CD4-positive, alpha-beta T cell treated with Interleukin-12 subunit alpha and Interleukin-12 subunit beta, for 1 hour (primary cell): ENCODE measurements around the gene RALGPS1.

ENCODE experiments used
- DNase-seq: peaks from one replicate; pipeline ENCODE4 v3.0.0-alpha.2; 2020

Gene RALGPS1

GRCh38 chr9:126956917-126957686 is 42.5 kb downstream of the RALGPS1 start:
- no peak for DNase-seq

- DNase-seq, result no peak
Measured at GRCh38 chr9:126957687-126958053, 43.1 kb downstream of the RALGPS1 start.

- DNase-seq, result no peak
Measured at GRCh38 chr9:126959336-126959735, 44.8 kb downstream of the RALGPS1 start.

- DNase-seq, result no peak
Measured at GRCh38 chr9:126959917-126960316, 45.3 kb downstream of the RALGPS1 start.

- no peak for DNase-seq
Measured at GRCh38 chr9:126962336-126962735, 47.8 kb downstream of the RALGPS1 start.

GRCh38 chr9:126965077-126965476 is 50.5 kb downstream of the RALGPS1 start:
- DNase-seq, result no peak

- peak; percentile 60 for DNase-seq
Measured at GRCh38 chr9:126965541-126966428, 51.2 kb downstream of the RALGPS1 start.

GRCh38 chr9:126971261-126971660 is 56.7 kb downstream of the RALGPS1 start:
- DNase-seq, result no peak

- DNase-seq, result no peak
Measured at GRCh38 chr9:126973651-126974529, 59.3 kb downstream of the RALGPS1 start.

GRCh38 chr9:126974594-126974993 is 60.0 kb downstream of the RALGPS1 start:
- DNase-seq, result no peak

GRCh38 chr9:126975327-126976220 is 61.0 kb downstream of the RALGPS1 start:
- no peak for DNase-seq

GRCh38 chr9:126979461-126979860 is 64.9 kb downstream of the RALGPS1 start:
- DNase-seq, result no peak

GRCh38 chr9:126980231-126980630 is 65.6 kb downstream of the RALGPS1 start:
- DNase-seq, result no peak

- no peak for DNase-seq
Measured at GRCh38 chr9:126981218-126981617, 66.6 kb downstream of the RALGPS1 start.

- peak; percentile 39 for DNase-seq
Measured at GRCh38 chr9:126982215-126983002, 67.8 kb downstream of the RALGPS1 start.

GRCh38 chr9:126983767-126984166 is 69.2 kb downstream of the RALGPS1 start:
- no peak for DNase-seq

- DNase-seq, result no peak
Measured at GRCh38 chr9:126984969-126985368, 70.4 kb downstream of the RALGPS1 start.

- peak; percentile 90 for DNase-seq
Measured at GRCh38 chr9:126985870-126986498, 71.4 kb downstream of the RALGPS1 start.

- DNase-seq, result peak; percentile 27
Measured at GRCh38 chr9:126986506-126986951, 71.9 kb downstream of the RALGPS1 start.

- no peak for DNase-seq
Measured at GRCh38 chr9:126988857-126989256, 74.3 kb downstream of the RALGPS1 start.
